Measurements from ENCODE around the gene CACNA1C.

Gene CACNA1C

GRCh38 chr12:2387103-2387834, 334.5 kb downstream of the CACNA1C start:
- Mint-ChIP-seq H3K4me1 (no peaks in the 10 kb centered on the region), H3K9me3 (no peaks in the 10 kb centered on the region), H3K27ac (no peak overlapping the region), H3K4me3 (no peak overlapping the region), H3K27me3 (peaks cover 11% of the 10 kb centered on the region)
- ATAC-seq (peak; percentile 72), DNase-seq (peak in 1 of 2 donors; percentile 35)

- Mint-ChIP-seq H3K4me3 (no peak overlapping the region), H3K9me3 (no peaks in the 10 kb centered on the region), H3K4me1 (no peaks in the 10 kb centered on the region), H3K27ac (no peak overlapping the region), H3K27me3 (peaks cover 11% of the 10 kb centered on the region)
- ATAC-seq (no peak), DNase-seq (no peak)
Observed at GRCh38 chr12:2389079-2389790, 336.4 kb downstream of the CACNA1C start.

GRCh38 chr12:2390133-2390532, 337.3 kb downstream of the CACNA1C start:
- no peak overlapping the region for H3K4me3 Mint-ChIP-seq
- no peak for ATAC-seq
- no peak for DNase-seq
- H3K9me3 Mint-ChIP-seq, result no peaks in the 10 kb centered on the region
- peak overlapping the region in 1 of 2 donors; percentile 22 for H3K27ac Mint-ChIP-seq
- H3K4me1 Mint-ChIP-seq, result no peaks in the 10 kb centered on the region
- H3K27me3 Mint-ChIP-seq, result peaks cover 11% of the 10 kb centered on the region

GRCh38 chr12:2390850-2391390, 338.1 kb downstream of the CACNA1C start:
- no peak for DNase-seq
- H3K27me3 Mint-ChIP-seq, result peaks cover 11% of the 10 kb centered on the region
- no peaks in the 10 kb centered on the region for H3K9me3 Mint-ChIP-seq
- no peaks in the 10 kb centered on the region for H3K4me1 Mint-ChIP-seq
- no peak overlapping the region for H3K27ac Mint-ChIP-seq
- ATAC-seq, result no peak
- no peak overlapping the region for H3K4me3 Mint-ChIP-seq

GRCh38 chr12:2391740-2392331, 339.0 kb downstream of the CACNA1C start:
- H3K4me3 Mint-ChIP-seq, result no peak overlapping the region
- no peaks in the 10 kb centered on the region for H3K4me1 Mint-ChIP-seq
- ATAC-seq, result no peak
- H3K27ac Mint-ChIP-seq, result no peak overlapping the region
- no peak for DNase-seq
- H3K9me3 Mint-ChIP-seq, result no peaks in the 10 kb centered on the region
- peaks cover 11% of the 10 kb centered on the region for H3K27me3 Mint-ChIP-seq

GRCh38 chr12:2393016-2393415, 340.2 kb downstream of the CACNA1C start:
- H3K27ac Mint-ChIP-seq, result no peak overlapping the region
- H3K9me3 Mint-ChIP-seq, result no peaks in the 10 kb centered on the region
- peaks cover 11% of the 10 kb centered on the region for H3K27me3 Mint-ChIP-seq
- DNase-seq, result no peak
- no peak overlapping the region for H3K4me3 Mint-ChIP-seq
- ATAC-seq, result no peak
- no peaks in the 10 kb centered on the region for H3K4me1 Mint-ChIP-seq

GRCh38 chr12:2393996-2394395, 341.2 kb downstream of the CACNA1C start:
- Mint-ChIP-seq H3K4me1 (no peaks in the 10 kb centered on the region), H3K27ac (no peak overlapping the region), H3K9me3 (no peaks in the 10 kb centered on the region), H3K4me3 (no peak overlapping the region), H3K27me3 (peaks cover 11% of the 10 kb centered on the region)
- ATAC-seq (no peak), DNase-seq (no peak)

- DNase-seq (peak; percentile 20 to 29), ATAC-seq (no peak)
- no peak overlapping the region for H3K27ac Mint-ChIP-seq
Observed at GRCh38 chr12:2395354-2395977, 342.7 kb downstream of the CACNA1C start.

GRCh38 chr12:2396448-2396871, 343.7 kb downstream of the CACNA1C start:
- H3K4me3 Mint-ChIP-seq, result no peak overlapping the region
- no peaks in the 10 kb centered on the region for H3K9me3 Mint-ChIP-seq
- no peak overlapping the region for H3K27ac Mint-ChIP-seq
- H3K4me1 Mint-ChIP-seq, result no peaks in the 10 kb centered on the region
- DNase-seq (no peak), ATAC-seq (no peak)
- peaks cover 6% of the 10 kb centered on the region for H3K27me3 Mint-ChIP-seq

More at GRCh38 chr12:2395354-2395977, 342.7 kb downstream of the CACNA1C start:
- H3K27me3 Mint-ChIP-seq, result peaks cover 13% of the 10 kb centered on the region
- no peaks in the 10 kb centered on the region for H3K9me3 Mint-ChIP-seq
- no peak overlapping the region for H3K4me3 Mint-ChIP-seq
- no peaks in the 10 kb centered on the region for H3K4me1 Mint-ChIP-seq

GRCh38 chr12:2397356-2398045, 344.7 kb downstream of the CACNA1C start:
- peaks cover 6% of the 10 kb centered on the region for H3K27me3 Mint-ChIP-seq
- H3K27ac Mint-ChIP-seq, result peak overlapping the region; percentile 12 to 16
- no peak for DNase-seq
- H3K4me3 Mint-ChIP-seq, result no peak overlapping the region
- ATAC-seq, result no peak
- no peaks in the 10 kb centered on the region for H3K4me1 Mint-ChIP-seq
- H3K9me3 Mint-ChIP-seq, result no peaks in the 10 kb centered on the region

GRCh38 chr12:2401040-2401439, 348.3 kb downstream of the CACNA1C start:
- H3K27ac Mint-ChIP-seq, result peak overlapping the region in 1 of 2 donors; percentile 29
- DNase-seq (no peak), ATAC-seq (no peak)
- peaks cover 17% of the 10 kb centered on the region for H3K4me1 Mint-ChIP-seq
- no peak overlapping the region for H3K4me3 Mint-ChIP-seq
- H3K9me3 Mint-ChIP-seq, result peaks cover 0 to 4% of the 10 kb centered on the region in 2 donors
- peaks cover 6% of the 10 kb centered on the region for H3K27me3 Mint-ChIP-seq

GRCh38 chr12:2402073-2402579, 349.3 kb downstream of the CACNA1C start:
- no peak for DNase-seq
- Mint-ChIP-seq H3K4me3 (no peak overlapping the region), H3K4me1 (peaks cover 17% of the 10 kb centered on the region), H3K27me3 (peaks cover 6% of the 10 kb centered on the region), H3K9me3 (peaks cover 0 to 4% of the 10 kb centered on the region in 2 donors), H3K27ac (no peak overlapping the region)
- no peak for ATAC-seq

- ATAC-seq, result peak; percentile 75
- peak; percentile 5 to 29 for DNase-seq
- peaks cover 0 to 4% of the 10 kb centered on the region in 2 donors for H3K9me3 Mint-ChIP-seq
- peaks cover 6% of the 10 kb centered on the region for H3K27me3 Mint-ChIP-seq
- peaks cover 17% of the 10 kb centered on the region for H3K4me1 Mint-ChIP-seq
- peak overlapping the region in 1 of 2 donors; percentile 83 for H3K27ac Mint-ChIP-seq
- H3K4me3 Mint-ChIP-seq, result peak overlapping the region in 1 of 2 donors; percentile 58
Observed at GRCh38 chr12:2403221-2403976, 350.6 kb downstream of the CACNA1C start.

- Mint-ChIP-seq H3K4me1 (peaks cover 17% of the 10 kb centered on the region), H3K4me3 (no peak overlapping the region), H3K27me3 (no peaks in the 10 kb centered on the region)
Observed at GRCh38 chr12:2405039-2405438, 352.3 kb downstream of the CACNA1C start.

More at GRCh38 chr12:2405039-2405438, 352.3 kb downstream of the CACNA1C start:
- ATAC-seq (no peak), DNase-seq (no peak)
- Mint-ChIP-seq H3K9me3 (peaks cover 0 to 4% of the 10 kb centered on the region in 2 donors), H3K27ac (no peak overlapping the region)
